GM19455 (cell line): ENCODE data around the gene RAB26.
"Not testable (repeated sequence)": the region's sequence is repeated elsewhere in the genome, so short reads cannot be mapped to it uniquely, and the experiment has no call there.

ENCODE experiments used
- ATAC-seq: cut with Tn5 transposase; IDR thresholded peaks from one replicate; pipeline ENCODE4 v1.9.1; 2021; ENCODE audit not compliant: unreplicated experiment

The RAB26 gene

DNA sequence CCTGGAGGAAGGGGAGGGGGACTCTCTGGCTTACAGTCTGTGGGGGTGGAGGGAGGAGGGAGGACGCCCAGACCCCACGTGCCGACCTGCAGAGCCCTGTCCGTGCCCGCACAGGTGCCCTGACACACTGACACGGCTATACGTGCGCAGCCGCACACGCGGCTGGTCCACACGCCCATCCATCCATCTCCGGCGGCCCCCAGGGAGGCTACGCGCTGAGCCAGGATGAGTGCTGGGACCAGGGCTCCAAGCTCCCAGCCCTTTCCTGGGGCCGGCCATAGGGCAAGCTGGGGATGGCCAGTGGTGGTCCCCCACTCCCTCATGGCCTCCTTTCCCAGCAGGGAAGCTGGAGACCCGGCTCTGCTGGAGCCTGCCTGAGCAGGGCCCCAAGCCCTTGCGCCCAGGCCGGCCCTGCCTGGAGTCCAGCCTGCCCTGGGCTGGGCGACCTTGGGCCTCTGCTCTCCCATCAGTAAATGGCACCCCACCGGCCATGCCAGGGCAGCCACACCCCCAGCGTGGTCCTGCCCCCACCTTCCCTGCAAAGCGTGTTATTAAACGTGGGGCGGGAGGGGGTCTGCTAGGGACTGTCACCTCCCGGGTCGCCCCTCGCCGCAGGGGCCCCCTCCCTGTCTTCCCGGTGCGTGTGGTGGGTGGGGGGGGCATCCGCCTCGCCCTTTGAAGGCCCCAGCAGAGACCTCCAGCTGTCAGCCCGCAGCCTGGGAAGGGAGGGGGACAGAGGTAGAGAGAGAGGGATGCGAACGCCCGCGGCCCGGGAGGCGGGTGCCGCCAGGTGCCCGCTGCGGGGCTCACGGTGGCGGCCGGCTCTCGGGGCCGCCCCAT is 47.1 kb downstream of the RAB26 start:
- ATAC-seq, result no peak

- ATAC-seq, result no peak
Measured at GRCh38 chr16:2196162-2196980, 47.9 kb downstream of the RAB26 start, which contains the start of gene CASKIN1. CASKIN1 (minus strand) TSS chr16:2196605; CDS start chr16:2196432, 173 bp downstream.

GRCh38 chr16:2196981-2197511 is 48.6 kb downstream of the RAB26 start:
- ATAC-seq, result no peak

DNA sequence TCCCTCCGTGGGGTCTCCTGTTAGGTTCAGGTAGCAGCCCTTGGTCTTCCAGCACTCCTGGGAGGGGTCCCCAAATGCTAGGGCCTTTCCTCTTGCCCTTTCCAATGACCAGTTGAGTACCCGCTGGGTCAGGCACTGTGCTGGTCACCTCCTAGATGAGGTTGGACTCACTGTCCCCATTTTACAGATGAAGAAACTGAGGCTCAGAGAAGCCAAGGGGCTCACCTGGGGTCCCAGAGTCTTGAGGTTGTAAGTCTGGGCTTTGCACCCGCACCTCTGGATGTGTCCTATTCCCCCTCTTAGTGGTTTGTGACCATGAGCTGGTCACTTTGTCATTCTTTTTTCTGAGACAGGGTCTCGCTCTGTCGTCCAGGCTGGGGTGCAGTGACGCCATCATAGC is 49.3 kb downstream of the RAB26 start:
- ATAC-seq, result no peak

- no peak for ATAC-seq
Measured at GRCh38 chr16:2198283-2198682, 49.9 kb downstream of the RAB26 start.

DNA sequence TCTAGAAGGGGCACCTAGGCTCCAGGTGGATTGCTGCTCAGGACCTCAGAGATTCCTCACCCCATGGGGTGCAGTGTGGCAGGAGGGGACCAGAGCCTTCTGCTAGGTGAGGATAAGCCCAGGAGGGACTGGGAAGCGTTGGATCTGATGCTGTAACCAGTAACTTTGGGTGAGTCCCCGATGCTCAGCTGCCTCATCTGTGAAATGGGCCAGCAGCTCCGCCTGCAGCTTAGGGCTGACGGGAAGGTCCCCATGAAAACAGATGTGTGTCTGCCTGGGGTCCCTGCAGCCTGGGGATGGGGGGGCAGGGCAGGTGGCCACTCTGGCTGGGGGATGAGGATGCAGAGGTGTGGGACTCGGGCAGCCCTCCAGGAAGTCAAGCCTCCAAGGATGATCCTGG is 50.7 kb downstream of the RAB26 start:
- ATAC-seq, result no peak

GRCh38 chr16:2199621-2200139 is 51.3 kb downstream of the RAB26 start:
- no peak for ATAC-seq

GRCh38 chr16:2200313-2200712 is 51.9 kb downstream of the RAB26 start:
- ATAC-seq, result no peak

DNA sequence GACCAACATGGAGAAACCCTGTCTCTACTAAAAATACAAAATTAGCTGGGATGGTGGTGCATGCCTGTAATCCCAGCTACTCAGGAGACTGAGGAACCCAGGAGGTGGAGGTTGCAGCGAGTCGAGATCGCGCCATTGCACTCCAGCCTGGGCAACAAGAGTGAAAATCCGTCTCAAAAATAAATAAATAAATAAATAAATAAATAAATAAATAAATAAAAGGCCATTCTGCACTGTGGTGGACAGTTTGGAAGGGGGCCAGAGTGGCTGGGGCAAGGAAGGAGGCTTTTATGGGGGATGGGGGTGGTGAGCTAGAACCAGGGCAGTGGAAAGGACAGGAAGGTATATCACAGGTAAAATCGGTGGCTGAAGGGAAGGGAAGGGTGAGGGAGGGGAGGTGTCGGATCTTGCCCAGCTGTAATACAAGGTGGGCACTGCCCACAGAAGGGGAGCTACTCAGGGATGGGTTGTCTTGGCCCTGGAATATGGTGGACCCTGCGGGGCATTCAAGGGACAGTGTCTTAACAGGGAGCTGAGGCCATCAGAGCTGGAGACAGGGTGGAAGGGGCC is 54.8 kb downstream of the RAB26 start:
- not testable (repeated sequence) for ATAC-seq
